Nephron (organoid): ENCODE results near the gene CCR5AS.
A peak's percentile ranks its signal among the peaks of the same experiment; 100 is the strongest.

Source experiments
- H3K27ac Mint-ChIP-seq, 3 experiments: 2 replicates each; pipeline ENCODE4 v1.8.0; 2020; ENCODE audit warnings: mixed read lengths in 3 of 3, mild to moderate bottlenecking in 2 of 3, moderate library complexity in 1 of 3
- H3K27me3 Mint-ChIP-seq: 2 replicates; pipeline ENCODE4 v1.8.0; 2021; ENCODE audit warnings: low read depth, mild to moderate bottlenecking, moderate library complexity, mixed read lengths
- H3K36me3 Mint-ChIP-seq: 2 replicates; pipeline ENCODE4 v1.8.0; 2020; ENCODE audit warnings: low read depth, mixed read lengths
- H3K4me1 Mint-ChIP-seq: 2 replicates; pipeline ENCODE4 v1.8.0; 2020; ENCODE audit warnings: mixed read lengths
- H3K4me3 Mint-ChIP-seq, 3 experiments: 2 replicates each; pipeline ENCODE4 v1.8.0; 2020; ENCODE audit warnings: mild to moderate bottlenecking in 3 of 3, mixed read lengths in 3 of 3, moderate library complexity in 2 of 3
- H3K9me3 Mint-ChIP-seq: 2 replicates; pipeline ENCODE4 v1.8.0; 2020; ENCODE audit warnings: mixed read lengths
- CTCF ChIP-seq, 3 experiments: fragments of 200-600 bp; sonication (generic); IDR thresholded peaks; one replicate each; pipeline ENCODE4 v1.5.0; 2021; ENCODE audit warnings: antibody characterized with exemption in 3 of 3; ENCODE audit not compliant: unreplicated experiment in 3 of 3

The CCR5AS gene

GRCh38 chr3:46372492-46373359, 34.1 kb downstream of the CCR5AS start:
- Mint-ChIP-seq H3K4me1 (peaks cover 5% of the 10 kb centered on the region), H3K9me3 (no peaks in the 10 kb centered on the region), H3K4me3 (no peak overlapping the region), H3K36me3 (no peaks in the 10 kb centered on the region), H3K27ac (no peak overlapping the region), H3K27me3 (peaks cover 48% of the 10 kb centered on the region)
- TF ChIP-seq CTCF (IDR thresholded peaks at IDR 0.05; ENCODE audit: unreplicated experiment in 3 of 3) = peak in 1 of 3 experiments; percentile 26

- H3K9me3 Mint-ChIP-seq = no peaks in the 10 kb centered on the region
- H3K36me3 Mint-ChIP-seq = no peaks in the 10 kb centered on the region
- H3K4me3 Mint-ChIP-seq = no peak overlapping the region
- no peak for TF ChIP-seq CTCF (IDR thresholded peaks at IDR 0.05; ENCODE audit: unreplicated experiment in 3 of 3)
- H3K4me1 Mint-ChIP-seq = peaks cover 5% of the 10 kb centered on the region
- H3K27ac Mint-ChIP-seq = no peak overlapping the region
- H3K27me3 Mint-ChIP-seq = peaks cover 41% of the 10 kb centered on the region
Observed at GRCh38 chr3:46371519-46372340, 35.1 kb downstream of the CCR5AS start.

- Mint-ChIP-seq H3K9me3 (no peaks in the 10 kb centered on the region), H3K36me3 (no peaks in the 10 kb centered on the region), H3K4me1 (peaks cover 5% of the 10 kb centered on the region), H3K27me3 (peaks cover 44% of the 10 kb centered on the region), H3K4me3 (no peak within 1 kb of the TSS), H3K27ac (peak within 1 kb of the TSS in 2 of 3 experiments; percentile 16 to 38)
- TF ChIP-seq CTCF (IDR thresholded peaks at IDR 0.05; ENCODE audit: unreplicated experiment in 3 of 3) = no peak
Observed at GRCh38 chr3:46370839-46371518, 35.9 kb downstream of the CCR5AS start, which contains the start of gene CCR5. TSS of gene CCR5 (plus strand) at chr3:46370946. CDS start at chr3:46372903, 1,957 bp downstream.

- Mint-ChIP-seq H3K4me1 (peaks cover 5% of the 10 kb centered on the region), H3K36me3 (no peaks in the 10 kb centered on the region), H3K4me3 (no peak overlapping the region), H3K9me3 (no peaks in the 10 kb centered on the region), H3K27me3 (peaks cover 38% of the 10 kb centered on the region), H3K27ac (no peak overlapping the region)
- TF ChIP-seq CTCF (IDR thresholded peaks at IDR 0.05; ENCODE audit: unreplicated experiment in 3 of 3) = no peak
Observed at GRCh38 chr3:46369675-46370132, 37.2 kb downstream of the CCR5AS start.

GRCh38 chr3:46369151-46369550, 37.7 kb downstream of the CCR5AS start:
- H3K27ac Mint-ChIP-seq = no peak overlapping the region
- H3K4me1 Mint-ChIP-seq = peaks cover 5% of the 10 kb centered on the region
- H3K27me3 Mint-ChIP-seq = peaks cover 32% of the 10 kb centered on the region
- H3K9me3 Mint-ChIP-seq = no peaks in the 10 kb centered on the region
- no peaks in the 10 kb centered on the region for H3K36me3 Mint-ChIP-seq
- no peak overlapping the region for H3K4me3 Mint-ChIP-seq
- no peak for TF ChIP-seq CTCF (IDR thresholded peaks at IDR 0.05; ENCODE audit: unreplicated experiment in 3 of 3)
